Cardiac fibroblast (primary cell): ENCODE measurements around the gene RBKS.
A peak's percentile ranks its signal among the peaks of the same experiment; 100 is the strongest.

ENCODE experiments used
- DNase-seq, 2 donors: peaks; one replicate each; pipeline versions ENCODE4 v3.0.0 to v3.0.0-alpha.2; 2010; ENCODE audit warnings: low read depth in 2 of 2
- H3K4me3 ChIP-seq, 2 donors: replicated peaks in 1 of 2; 1 replicate in 1 of 2; 2 replicates in 1 of 2; pipeline ENCODE4 v1.5.1; 2011; ENCODE audit warnings: low read depth in 2 of 2, low read length in 2 of 2, mild to moderate bottlenecking in 2 of 2, moderate library complexity in 1 of 2
- CTCF ChIP-seq: IDR thresholded peaks from one replicate; pipeline ENCODE4 v1.5.1; 2011; ENCODE audit warnings: low read depth, mild to moderate bottlenecking, low read length, inconsistent platforms

Gene RBKS

DNA sequence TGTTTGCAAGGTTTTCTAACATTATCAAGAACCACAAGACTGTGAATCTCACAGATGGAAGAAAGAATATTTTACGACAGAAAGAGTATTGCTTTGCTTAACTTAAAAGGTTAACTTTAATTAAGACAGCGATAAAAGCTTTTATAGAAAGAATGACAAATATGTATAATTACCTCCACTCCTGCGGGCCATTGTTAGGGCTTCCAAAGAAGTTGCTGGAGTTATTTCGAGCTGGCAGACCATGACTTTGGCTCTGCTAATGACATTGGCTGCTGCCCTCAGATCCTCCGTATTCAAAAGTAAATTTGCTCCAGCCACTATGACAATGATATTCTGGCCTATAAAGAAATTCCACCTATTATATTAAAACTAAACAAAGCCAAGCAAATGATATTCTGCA, 47.3 kb downstream of the RBKS start:
- DNase-seq: no peak
- H3K4me3 ChIP-seq: no peak overlapping the region
- no peak for TF ChIP-seq CTCF

- no peak for DNase-seq
- TF ChIP-seq CTCF: no peak
- H3K4me3 ChIP-seq: no peak overlapping the region
Observed at GRCh38 chr2:27839022-27839618, 51.1 kb downstream of the RBKS start.

- no peak for DNase-seq
- no peak for TF ChIP-seq CTCF
- H3K4me3 ChIP-seq: no peak overlapping the region
Observed at GRCh38 chr2:27838502-27838901, 51.7 kb downstream of the RBKS start.

- peak in 1 of 2 donors; percentile 38 for DNase-seq
- no peak for TF ChIP-seq CTCF
Observed at GRCh38 chr2:27833931-27834330, 56.3 kb downstream of the RBKS start.

DNA sequence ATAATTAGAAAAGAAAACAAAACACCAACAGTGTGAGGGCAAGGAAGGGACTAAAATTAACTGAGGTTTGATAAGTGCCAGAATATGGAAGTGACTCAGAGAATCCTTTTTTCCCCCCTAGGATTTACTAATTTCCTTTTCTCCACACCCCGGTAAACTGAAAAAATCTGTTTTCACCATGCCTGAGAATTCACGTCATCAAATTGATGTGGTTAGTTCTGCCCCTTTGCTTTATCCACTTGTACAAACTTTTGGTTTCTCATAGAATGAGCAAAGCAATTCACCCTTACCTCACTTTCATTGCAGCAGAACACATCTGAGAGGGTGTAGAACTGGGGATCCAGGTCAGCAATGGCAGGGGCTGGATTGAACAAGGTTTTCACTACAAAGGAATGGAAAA, 57.8 kb downstream of the RBKS start:
- peak; percentile 72 to 83 for DNase-seq

More at GRCh38 chr2:27833931-27834330, 56.3 kb downstream of the RBKS start:
- H3K4me3 ChIP-seq: no peak overlapping the region

DNA sequence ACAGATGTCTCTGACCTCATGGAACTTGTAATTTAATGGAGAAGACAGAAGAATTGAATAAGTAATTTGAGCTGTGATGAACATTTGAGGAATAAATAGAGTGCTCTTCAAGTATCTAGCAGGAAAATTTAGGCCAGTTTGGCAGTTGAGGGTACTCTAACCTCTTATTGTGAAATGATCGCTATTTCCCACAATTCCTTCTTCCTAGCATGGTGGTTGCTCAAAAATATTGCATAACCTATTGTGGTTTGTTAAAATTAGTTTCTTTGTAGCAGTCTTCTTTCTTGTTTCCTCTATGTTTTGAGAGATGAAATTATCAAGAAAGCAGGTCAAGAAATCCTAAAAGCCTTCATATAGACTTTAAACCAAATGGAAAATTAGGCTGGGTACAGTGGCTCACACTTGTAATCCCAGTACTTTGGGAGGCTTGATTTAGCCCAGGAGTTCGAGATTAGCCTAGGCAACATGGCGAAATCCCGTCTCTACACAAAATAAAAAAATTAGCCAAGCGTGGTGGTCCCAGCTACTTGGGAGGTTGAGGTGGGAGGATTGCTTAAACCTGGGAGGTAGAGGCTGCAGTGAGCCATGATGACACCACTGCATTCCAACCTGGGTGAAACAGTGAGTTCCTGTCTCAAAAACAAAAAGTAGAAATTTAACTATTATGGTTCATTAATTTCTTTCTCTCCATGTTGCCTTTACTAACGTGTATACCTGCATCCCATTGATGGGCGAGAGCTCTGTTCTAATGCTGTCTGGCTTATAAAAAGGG, 58.7 kb downstream of the RBKS start:
- H3K4me3 ChIP-seq: no peak overlapping the region
- peak; percentile 39 to 48 for DNase-seq
- no peak for TF ChIP-seq CTCF

More for the DNA sequence above, 57.8 kb downstream of the RBKS start:
- H3K4me3 ChIP-seq: no peak overlapping the region
- no peak for TF ChIP-seq CTCF
